NCI-H524 treated with DMSO at 0.1 percent for 48 hours (cell line): ENCODE data around the gene LGALS7B.
"Not testable (repeated sequence)": the region's sequence is repeated elsewhere in the genome, so short reads cannot be mapped to it uniquely, and the experiment has no call there.

Source experiments
- DNase-seq: peaks from one replicate; lab custom pipeline; 2025; lab: John Stamatoyannopoulos, UW

The LGALS7B gene

DNA sequence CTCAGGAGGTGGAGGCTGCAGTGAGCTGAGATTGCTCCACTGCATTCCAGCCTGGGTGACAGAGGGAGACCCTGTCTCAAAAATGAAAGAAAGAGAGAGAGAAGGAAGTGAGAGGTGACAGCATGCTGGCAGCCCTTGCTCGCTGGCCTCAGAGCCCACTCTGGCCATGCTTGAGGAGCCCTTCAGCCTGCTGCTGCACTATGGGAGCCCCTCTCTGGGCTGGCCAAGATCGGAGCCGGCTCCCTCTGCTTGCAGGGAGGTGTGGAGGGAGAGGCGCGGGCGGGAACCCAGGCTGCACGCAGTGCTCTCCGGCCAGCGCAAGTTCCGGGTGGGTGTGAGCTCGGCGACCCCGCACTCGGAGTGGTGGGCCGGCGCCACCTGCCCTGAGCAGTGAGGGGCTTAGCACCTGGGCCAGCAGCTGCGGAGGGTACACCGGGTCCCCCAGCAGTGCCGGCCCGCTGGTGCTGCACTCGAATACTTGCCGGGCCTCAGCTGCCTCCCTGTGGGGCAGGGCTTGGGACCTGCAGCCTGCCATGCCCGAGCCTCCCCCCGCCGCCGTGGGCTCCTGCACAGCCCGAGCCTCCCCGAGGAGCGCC lies 32.3 kb downstream of the LGALS7B start:
- not testable (repeated sequence) for DNase-seq

DNA sequence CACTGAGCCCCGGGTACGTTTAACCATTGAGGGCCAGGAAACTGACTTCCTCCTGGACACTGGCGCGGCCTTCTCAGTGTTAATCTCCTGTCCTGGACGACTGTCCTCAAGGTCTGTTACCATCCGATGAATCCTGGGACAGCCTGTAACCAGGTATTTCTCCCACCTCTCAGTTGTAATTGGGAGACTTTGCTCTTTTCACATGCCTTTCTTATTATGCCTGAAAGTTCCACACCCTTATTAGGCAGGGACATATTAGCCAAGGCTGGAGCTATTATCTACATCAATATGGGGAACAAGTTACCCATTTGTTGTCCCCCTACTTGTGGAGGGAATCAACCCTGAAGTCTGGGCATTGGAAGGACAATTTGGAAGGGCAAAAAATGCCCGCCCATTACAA lies 36.9 kb downstream of the LGALS7B start:
- DNase-seq = not testable (repeated sequence)

DNA sequence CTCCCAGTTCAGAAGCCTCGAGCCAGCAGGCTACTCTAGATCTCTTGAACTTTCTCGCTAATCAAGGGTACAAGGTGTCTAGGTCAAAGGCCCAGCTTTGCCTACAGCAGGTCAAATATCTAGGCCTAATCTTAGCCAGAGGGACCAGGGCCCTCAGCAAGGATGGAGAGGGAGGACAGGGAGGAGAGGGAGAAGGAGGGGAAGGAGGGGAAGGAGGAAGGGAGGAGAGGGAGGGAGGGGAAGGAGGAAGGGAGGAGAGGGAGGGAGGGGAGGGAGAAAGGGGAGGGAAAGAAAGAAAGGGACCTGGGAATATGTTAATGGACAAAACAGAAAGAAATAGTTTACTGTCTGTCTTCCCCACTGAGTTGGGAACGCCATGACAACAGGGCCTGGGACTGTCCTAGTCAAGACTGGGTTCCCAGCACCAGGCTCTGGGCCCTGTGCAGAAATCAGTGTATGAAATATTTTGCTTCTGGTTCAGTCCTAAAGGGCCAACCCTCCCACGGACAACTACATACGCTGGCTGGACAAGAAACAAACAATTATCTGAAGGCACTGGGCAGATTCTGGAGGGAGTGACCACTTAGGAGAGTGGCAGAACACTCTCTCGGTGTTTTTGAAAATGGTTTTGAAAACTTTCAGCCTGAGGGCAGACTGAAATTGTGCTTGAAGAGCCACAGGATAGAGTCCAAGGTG lies 38.0 kb downstream of the LGALS7B start:
- no peak for DNase-seq

DNA sequence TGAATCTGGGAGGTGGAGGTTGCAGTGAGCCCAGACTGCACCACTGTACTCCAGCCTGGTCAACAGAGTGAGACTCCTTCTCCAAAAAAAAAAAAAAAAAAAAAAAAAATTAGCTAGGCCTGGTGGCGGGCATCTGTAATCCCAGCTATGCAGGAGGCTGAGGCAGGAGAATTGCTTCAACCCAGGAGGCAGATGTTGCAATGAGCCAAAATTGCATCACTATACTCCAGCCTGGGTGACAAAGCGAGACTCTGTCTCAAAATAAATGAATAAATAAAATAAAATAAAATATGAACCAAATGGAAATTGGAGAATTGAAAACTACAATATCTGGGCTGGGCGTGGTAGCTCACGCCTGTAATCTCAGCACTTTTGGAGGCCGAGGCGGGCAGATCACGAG lies 40.2 kb downstream of the LGALS7B start:
- not testable (repeated sequence) for DNase-seq

DNA sequence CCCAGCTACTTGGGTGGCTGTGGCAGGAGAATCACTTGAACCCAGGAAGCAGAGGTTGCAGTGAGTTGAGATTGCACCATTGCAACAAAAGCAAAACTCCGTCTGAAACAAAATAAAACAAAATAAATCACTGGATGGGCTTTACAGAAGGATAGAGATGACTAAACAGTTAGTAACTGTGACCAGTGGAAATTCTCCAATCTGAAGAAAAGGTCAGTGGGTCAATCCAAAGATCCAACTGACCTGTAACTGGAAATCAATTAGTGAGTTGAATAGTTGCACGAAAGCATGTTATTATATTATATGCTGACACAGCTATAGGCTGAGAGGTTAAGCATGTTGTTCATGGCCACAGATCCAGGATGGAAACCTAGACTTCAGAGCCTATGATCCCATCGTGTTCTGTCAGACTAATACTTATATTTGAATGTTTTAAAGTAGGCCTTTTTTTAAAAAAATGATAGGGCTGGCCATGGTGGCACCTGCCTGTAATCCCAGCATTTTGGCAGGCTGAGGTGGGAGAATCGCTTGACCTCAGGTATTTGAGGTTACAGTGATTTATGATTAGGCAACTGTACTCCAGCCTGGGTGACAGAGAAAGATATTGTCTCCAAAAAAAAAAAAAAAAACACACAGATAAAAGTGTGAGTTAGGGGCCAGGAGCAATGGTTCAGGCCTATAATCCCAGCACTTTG lies 41.2 kb downstream of the LGALS7B start:
- DNase-seq = no peak

DNA sequence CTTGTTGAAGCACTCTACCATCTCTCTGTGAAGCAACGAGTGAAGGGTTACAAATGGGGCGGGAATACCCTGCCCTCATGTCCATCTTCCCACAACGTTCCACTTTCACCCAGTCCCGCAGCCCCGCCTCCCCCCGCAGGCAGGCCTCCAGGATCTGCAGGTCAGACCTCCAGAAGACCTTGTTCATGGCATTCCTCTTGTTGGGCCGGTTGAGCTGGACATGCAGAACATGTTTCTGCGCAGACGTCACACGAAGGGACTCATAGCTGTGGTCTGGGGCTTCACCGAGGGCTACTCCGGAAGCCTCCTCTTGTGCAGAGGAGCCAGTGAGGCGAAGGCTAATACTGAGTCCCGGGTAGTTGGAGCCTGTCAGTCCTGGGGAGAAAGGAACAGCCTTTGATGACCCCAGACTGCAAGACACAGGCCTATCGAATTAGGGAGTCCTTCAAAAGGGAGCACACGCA lies 42.2 kb downstream of the LGALS7B start:
- DNase-seq = no peak

DNA sequence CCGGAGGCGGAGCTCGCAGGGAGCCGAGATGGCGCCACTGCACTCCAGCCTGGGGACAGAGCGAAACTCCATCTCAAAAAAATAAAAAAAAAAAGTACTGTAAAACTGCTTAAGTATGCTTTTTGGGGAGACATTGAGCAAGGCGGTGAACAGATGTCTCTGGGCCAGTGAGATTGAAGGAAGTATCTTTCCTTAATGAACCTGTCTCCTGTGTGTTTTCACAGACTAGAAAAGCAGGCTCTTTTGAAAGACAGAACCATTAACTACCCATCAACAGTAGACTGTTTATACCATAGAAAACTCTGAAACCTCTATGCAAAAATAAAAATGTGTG lies 44.1 kb downstream of the LGALS7B start:
- DNase-seq = no peak

DNA sequence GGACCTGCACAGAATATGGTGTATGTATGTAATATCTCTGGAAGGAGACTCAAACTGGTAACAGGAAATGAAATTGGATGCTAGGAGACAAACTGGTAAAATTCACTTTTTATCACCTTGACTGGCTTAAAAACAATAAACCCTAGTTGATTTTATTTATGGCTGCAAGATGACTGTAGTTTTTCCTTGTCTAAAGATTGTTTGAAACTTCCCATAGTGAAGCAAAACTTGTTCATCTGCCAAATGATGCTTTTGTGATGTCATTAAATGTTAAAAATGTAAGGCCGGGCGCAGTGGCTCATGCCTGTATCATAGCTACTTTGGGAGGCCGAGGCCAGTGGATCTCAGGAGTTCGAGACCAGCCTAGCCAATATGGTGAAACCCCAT lies 45.1 kb downstream of the LGALS7B start:
- DNase-seq = no peak

DNA sequence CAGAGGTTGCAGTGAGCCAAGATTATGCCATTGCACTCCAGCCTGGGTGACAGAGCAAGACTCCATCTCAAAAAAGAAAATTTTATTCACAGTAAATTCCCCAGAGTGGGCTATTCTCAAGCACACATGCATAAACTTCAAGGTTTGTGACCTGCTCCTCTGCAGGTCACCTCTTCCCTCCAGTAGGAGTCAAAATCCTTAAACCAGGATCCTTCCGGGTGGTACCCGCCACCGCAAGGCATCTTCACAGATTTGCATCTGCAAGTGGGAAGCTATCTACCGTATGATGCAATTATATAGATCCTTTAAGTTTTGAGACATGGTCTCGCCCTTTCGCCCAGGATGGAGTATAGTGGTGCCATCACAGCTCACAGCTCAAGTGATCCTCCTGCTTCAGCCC lies 45.6 kb downstream of the LGALS7B start:
- no peak for DNase-seq

DNA sequence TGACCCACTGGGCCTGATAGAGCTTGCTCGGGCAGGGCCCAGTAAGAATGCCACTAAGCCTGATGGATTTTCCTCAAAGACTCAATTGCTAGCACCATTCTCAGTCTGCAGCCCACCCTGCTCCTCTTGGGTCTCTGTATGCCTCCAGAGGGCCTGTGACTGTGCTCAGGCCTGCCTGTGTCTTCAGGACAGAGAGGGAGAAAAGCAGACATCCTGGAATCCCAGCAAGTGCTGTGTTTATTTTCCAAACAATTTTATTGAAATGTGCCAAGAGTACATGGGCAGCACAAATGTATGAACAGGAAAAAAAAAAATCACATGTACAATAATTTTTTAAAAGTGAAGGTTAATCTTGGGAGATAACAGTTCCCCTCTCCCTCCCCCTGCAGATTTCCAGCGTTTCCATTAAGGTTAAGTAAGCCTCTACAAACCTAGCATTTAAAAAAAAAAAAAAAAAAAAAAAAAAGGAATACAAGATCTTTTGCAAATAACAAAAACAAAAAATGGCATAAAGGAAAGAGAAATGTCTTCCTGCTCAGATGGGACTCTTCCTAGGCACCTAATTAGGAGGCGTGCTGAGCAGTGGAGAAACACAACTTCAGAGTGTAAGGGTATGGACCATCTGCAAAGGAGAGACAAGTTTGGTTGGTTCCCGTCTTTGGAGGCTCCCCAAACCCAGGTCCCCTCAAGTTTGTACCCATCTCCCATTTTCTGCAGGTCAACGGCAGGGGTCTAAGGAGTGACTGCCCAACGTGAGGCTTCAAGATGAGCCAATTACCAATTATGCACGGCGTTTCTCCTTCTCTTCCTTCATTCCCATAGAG lies 47.4 kb downstream of the LGALS7B start:
- no peak for DNase-seq

DNA sequence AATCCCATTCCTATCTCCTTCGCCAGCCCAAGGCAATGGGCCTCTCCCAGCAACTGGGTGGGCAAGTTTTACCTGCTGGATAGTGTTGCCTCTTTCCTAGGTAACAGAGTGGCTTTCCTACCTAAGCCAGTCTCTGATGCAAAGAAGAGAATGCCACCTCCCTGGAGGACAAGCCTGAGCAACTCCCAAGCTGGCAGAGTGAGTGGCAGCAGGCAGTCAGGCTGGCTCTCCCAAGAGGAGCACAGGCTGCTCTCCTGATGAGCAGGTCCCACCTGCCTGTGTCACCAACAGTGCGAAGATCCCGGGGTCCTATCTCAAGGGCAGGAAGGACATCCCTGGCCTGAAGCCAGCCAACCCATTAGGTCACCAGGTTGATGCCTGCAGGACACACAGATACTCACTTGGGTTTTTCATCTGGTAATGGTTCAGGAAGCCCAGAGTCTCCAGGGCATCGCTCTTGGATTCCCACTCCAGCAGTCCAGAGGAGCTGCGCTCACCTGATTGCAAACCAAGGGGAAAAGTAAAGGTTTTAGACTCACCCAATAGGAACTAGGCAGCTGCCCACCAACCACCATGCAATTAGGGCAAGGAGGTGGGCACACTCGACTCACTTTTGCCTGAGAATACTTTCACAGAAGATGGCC lies 48.1 kb downstream of the LGALS7B start:
- DNase-seq = no peak

DNA sequence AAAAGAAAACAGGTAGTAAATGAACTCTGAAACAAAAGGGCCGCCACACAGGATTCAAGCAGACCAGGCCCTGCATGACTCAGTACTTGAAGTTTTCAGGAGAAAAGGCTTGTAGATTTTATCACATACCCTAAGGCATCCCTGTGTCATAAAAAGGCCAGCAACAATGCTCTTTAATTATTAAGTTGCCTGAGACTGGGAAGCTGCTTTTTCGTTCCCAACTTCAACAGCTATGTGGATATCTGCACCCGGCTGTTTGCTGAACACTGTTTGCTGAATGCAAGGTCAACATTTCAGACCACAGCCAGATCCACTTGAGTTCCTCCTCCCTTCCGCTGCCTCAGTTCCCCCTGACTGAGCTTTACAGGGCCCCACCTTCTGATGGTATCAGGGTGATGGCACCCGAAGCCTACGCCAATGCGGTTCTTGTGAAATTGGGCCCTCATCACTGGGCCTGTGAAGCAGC lies 48.7 kb downstream of the LGALS7B start:
- no peak for DNase-seq

DNA sequence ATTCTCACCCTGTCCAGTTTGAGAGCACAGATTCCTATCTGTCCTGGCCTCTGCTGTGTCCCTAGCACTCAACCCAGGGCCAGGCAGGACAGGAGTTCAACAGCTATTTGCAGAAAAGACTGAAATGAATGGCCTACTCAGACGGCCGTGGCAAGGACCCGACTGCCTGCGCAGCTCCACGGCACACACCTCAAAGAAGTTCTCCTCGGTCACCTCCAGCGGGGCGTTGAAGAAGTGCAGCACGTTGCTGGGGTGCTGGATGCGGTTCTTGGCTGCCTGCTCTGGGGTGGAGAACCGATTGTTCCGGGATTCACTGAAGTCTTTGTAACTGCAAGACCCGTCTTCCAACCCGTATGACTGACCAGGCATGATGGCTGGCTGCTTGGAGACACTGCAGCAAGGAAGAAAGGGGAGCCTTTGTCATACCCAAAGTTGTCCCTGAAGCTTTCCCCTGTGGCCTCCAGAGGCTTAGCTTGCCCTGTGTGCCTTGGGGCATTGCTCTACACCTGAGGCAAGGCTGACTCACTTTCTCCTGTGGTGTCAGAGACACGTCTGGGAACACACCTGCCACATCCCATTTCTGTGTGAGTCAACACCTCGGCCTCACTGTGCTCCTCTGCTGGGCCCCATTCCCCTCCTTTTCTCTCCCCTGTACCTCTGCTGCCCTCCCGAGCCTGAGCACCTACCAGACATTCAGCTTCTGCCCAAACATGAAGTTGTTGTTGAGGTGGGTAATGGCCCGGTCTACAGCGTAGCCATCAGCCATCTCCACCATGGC lies 49.4 kb downstream of the LGALS7B start:
- no peak for DNase-seq

DNA sequence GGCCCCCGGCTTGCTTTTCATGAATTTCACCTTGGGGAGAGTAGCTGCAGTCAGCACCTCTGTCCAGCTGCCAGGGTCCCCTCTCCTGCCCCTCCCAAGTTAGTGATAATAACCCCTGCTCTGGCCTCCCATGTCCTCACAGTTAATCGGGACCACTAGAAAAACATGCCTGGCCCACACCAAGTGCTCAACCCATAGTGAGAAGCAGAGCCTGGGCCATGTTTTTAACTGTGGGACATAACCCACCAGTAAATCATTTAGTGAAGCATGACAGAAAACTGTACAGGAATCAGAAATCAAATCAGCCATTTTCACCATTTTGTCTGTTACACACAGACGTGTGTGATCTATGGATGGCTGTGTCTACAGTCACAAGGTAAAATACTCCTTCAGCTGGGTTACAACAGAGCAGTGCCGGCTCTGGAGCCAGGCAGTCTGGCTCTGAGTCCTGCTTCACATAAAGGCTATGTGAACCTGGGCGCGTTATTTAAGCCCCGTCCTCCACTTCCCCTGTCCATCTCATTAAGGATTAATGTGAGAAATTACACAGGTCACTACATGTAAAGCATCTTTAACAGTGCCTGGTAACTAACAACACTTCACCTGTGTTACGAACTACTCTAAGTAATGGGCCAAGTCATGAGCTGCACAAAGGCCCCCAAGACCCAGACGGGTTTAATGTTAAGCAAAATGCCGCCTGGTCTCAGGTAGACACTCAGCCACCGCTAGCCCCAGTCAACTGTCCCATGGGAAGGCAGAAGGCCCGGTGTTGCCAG lies 50.2 kb downstream of the LGALS7B start:
- no peak for DNase-seq

DNA sequence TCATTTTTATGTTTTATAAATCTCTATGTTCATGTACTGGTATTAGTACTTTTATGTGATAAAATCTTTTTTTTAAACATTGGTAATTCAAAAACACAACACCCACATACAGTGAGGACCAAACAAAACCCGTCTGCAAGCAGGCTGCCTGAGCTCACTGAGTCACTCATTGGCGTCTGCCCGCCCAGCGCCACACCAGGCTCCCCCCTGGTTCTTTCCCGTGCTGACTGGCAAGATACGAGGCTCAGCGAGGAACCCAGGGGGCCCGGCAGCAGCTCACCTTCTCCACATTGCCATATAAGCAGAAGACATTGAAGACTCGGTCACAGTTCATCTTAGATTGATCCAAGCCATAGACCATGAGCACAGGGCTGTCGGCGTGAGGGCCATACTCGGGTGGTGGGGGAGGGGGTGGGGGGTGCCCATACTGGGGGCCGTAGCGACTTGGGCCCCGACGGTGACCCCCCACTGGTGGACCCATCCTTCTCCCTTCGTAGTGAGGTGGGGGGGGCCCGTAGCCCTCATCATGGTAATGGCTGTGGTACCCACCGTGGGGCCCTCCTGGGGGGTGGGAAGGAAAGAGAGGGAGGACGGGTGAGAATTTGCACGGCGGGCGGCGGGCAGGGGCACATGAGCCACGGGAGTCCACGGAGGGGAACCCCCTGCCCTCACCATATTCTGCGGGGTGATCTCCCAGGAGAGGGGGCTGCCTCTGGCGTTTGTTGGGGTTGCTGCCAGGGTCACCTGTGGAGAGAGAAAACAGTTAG lies 51.0 kb downstream of the LGALS7B start:
- DNase-seq = no peak

DNA sequence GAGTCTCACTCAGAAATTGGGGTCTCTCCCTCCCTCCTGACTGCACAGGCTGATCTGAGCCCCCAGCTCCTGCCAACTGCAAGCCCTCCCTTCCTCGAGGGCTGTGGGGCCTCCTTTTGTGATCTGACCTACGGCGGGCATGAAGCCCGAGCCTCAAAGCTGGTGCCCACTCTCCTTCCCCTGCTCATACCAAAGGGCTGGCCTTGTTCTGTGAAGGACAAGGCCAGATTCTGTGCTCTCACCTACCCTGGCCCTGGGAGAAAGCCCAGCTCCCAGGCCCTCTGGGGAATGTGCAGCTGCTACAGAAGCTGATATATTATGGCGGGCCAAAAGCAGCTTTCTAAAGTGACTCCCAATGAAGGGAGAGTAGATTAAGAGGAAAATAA lies 51.6 kb downstream of the LGALS7B start:
- DNase-seq = no peak
